NOMO-1 treated with DMSO at 0.1 percent for 48 hours (cell line): ENCODE results near the gene GRIK3.

Experiments
- DNase-seq: peaks from one replicate; lab custom pipeline; 2025; ENCODE audit not compliant: unreplicated experiment; lab: John Stamatoyannopoulos, UW

GRIK3 gene

GRCh38 chr1:36835696-36836095 is 198.6 kb downstream of the GRIK3 start:
- DNase-seq: no peak

- DNase-seq: no peak
These were observed 199.2 kb downstream of the GRIK3 start for GRCh38 chr1:36835017-36835695.

GRCh38 chr1:36834586-36834985 is 199.7 kb downstream of the GRIK3 start:
- DNase-seq: no peak

- no peak for DNase-seq
These were observed 203.0 kb downstream of the GRIK3 start for GRCh38 chr1:36831186-36831810.

- DNase-seq: no peak
These were observed 204.4 kb downstream of the GRIK3 start for GRCh38 chr1:36829961-36830360.

- DNase-seq: no peak
These were observed 205.2 kb downstream of the GRIK3 start for GRCh38 chr1:36829066-36829465.

GRCh38 chr1:36825226-36825625 is 209.1 kb downstream of the GRIK3 start:
- no peak for DNase-seq

GRCh38 chr1:36824390-36824861 is 209.9 kb downstream of the GRIK3 start:
- DNase-seq: no peak

GRCh38 chr1:36822648-36823047 is 211.7 kb downstream of the GRIK3 start:
- DNase-seq: no peak

- DNase-seq: no peak
These were observed 212.9 kb downstream of the GRIK3 start for GRCh38 chr1:36821386-36821785.

GRCh38 chr1:36818771-36819170 is 215.5 kb downstream of the GRIK3 start:
- no peak for DNase-seq

GRCh38 chr1:36816348-36816747 is 218.0 kb downstream of the GRIK3 start:
- DNase-seq: no peak

- DNase-seq: no peak
These were observed 219.5 kb downstream of the GRIK3 start for GRCh38 chr1:36814774-36815173.

- DNase-seq: no peak
These were observed 220.2 kb downstream of the GRIK3 start for GRCh38 chr1:36814083-36814482.

- DNase-seq: no peak
These were observed 227.1 kb downstream of the GRIK3 start for GRCh38 chr1:36807262-36807661.

- DNase-seq: no peak
These were observed 228.2 kb downstream of the GRIK3 start for GRCh38 chr1:36805979-36806640.

GRCh38 chr1:36804669-36805314 is 229.5 kb downstream of the GRIK3 start:
- DNase-seq: no peak

- no peak for DNase-seq
These were observed 230.3 kb downstream of the GRIK3 start for GRCh38 chr1:36803868-36804570.

GRCh38 chr1:36802018-36802417 is 232.3 kb downstream of the GRIK3 start:
- DNase-seq: no peak

GRCh38 chr1:36797761-36798160 is 236.6 kb downstream of the GRIK3 start:
- DNase-seq: no peak

GRCh38 chr1:36796733-36797132 is 237.6 kb downstream of the GRIK3 start:
- no peak for DNase-seq
